Measurements from ENCODE around the gene SUMO4. TPM values are rescaled to one million over a fixed set of nuclear protein-coding genes. Genes with fewer than 3 reads are reported as not detected.

SUMO4 gene
- total and polyA plus RNA-seq, 8 donors: 1.2 to 7.7 (median 4.0) TPM; not detected in 4

- Histone ChIP-seq H3K4me1 (peaks cover 0 to 9% (median 4%) of the 10 kb centered on the region in 4 donors), H3K9me3 (no peaks in the 10 kb centered on the region), H3K27me3 (no peaks in the 10 kb centered on the region), H3K36me3 (no peaks in the 10 kb centered on the region), H3K4me3 (no peak overlapping the region), H3K27ac (no peak overlapping the region)
- intact Hi-C loops (cut with DNase I; ENCODE audit: low total_unique reads): no loop called here
- TF ChIP-seq, protein P1, sequence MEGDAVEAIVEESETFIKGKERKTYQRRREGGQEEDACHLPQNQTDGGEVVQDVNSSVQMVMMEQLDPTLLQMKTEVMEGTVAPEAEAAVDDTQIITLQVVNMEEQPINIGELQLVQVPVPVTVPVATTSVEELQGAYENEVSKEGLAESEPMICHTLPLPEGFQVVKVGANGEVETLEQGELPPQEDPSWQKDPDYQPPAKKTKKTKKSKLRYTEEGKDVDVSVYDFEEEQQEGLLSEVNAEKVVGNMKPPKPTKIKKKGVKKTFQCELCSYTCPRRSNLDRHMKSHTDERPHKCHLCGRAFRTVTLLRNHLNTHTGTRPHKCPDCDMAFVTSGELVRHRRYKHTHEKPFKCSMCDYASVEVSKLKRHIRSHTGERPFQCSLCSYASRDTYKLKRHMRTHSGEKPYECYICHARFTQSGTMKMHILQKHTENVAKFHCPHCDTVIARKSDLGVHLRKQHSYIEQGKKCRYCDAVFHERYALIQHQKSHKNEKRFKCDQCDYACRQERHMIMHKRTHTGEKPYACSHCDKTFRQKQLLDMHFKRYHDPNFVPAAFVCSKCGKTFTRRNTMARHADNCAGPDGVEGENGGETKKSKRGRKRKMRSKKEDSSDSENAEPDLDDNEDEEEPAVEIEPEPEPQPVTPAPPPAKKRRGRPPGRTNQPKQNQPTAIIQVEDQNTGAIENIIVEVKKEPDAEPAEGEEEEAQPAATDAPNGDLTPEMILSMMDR (IDR thresholded peaks at IDR 0.05): no peak
- TF ChIP-seq EP300 (IDR thresholded peaks at IDR 0.05) (no peak), POLR2AphosphoS5 (IDR thresholded peaks at IDR 0.05) (no peak)
- WGBS, 5 donors: 85 to 95% (median 93%) methylated on average over 7 to 13 of the region's 13 CpGs
- no peak for DNase-seq
Measured at GRCh38 chr6:149435919-149436586, 36.0 kb downstream of the SUMO4 start.

DNA sequence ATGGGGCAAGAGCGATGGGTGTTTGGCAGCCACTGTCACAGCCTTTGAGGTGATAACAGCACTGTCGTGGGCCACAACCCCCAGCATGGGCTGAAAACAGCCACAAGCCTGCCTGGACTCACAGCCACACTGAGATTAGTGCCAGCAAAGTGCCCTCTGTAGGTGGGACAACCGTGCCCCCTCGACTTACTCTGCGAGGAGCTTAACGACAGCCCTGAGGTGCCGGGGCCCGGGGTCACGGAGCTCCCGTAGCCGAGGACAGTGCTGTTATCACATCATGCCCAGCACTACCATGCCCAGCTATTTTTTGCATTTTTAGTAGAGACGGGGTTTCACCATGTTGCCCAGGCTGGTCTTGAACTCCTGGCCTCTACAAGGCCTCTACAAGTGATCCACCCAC is 36.6 kb downstream of the SUMO4 start:
- no peaks in the 10 kb centered on the region for H3K9me3 ChIP-seq
- intact Hi-C loops (cut with DNase I; ENCODE audit: low total_unique reads): no loop called here
- H3K27ac ChIP-seq: no peak overlapping the region
- no peaks in the 10 kb centered on the region for H3K27me3 ChIP-seq
- peaks cover 0 to 12% (median 4%) of the 10 kb centered on the region in 4 donors for H3K4me1 ChIP-seq
- H3K36me3 ChIP-seq: no peaks in the 10 kb centered on the region
- H3K4me3 ChIP-seq: no peak overlapping the region
- DNase-seq: no peak
- TF ChIP-seq POLR2A (IDR thresholded peaks at IDR 0.05) (no peak), POLR2AphosphoS5 (IDR thresholded peaks at IDR 0.05) (no peak), EP300 (IDR thresholded peaks at IDR 0.05) (no peak)
- TF ChIP-seq, protein P1 (IDR thresholded peaks at IDR 0.05): no peak
- WGBS, 5 donors: 95 to 98% (median 96%) methylated on average over 7 to 12 of the region's 12 CpGs

- H3K4me1 ChIP-seq: peaks cover 0 to 9% (median under 1%) of the 10 kb centered on the region in 4 donors
- H3K9me3 ChIP-seq: no peaks in the 10 kb centered on the region
- 75 to 90% (median 86%) methylated on average over 3 of the region's 3 CpGs for WGBS, 5 donors
- no peak for DNase-seq
- H3K27ac ChIP-seq: no peak overlapping the region
- intact Hi-C loops (cut with DNase I; ENCODE audit: low total_unique reads): no loop called here
- TF ChIP-seq EP300 (IDR thresholded peaks at IDR 0.05) (no peak), POLR2A (IDR thresholded peaks at IDR 0.05) (no peak), POLR2AphosphoS5 (IDR thresholded peaks at IDR 0.05) (no peak)
- TF ChIP-seq, protein P1 (IDR thresholded peaks at IDR 0.05): no peak
- no peaks in the 10 kb centered on the region for H3K36me3 ChIP-seq
- H3K27me3 ChIP-seq: no peaks in the 10 kb centered on the region
- H3K4me3 ChIP-seq: no peak overlapping the region
Measured at GRCh38 chr6:149437212-149437611, 37.1 kb downstream of the SUMO4 start.

DNA sequence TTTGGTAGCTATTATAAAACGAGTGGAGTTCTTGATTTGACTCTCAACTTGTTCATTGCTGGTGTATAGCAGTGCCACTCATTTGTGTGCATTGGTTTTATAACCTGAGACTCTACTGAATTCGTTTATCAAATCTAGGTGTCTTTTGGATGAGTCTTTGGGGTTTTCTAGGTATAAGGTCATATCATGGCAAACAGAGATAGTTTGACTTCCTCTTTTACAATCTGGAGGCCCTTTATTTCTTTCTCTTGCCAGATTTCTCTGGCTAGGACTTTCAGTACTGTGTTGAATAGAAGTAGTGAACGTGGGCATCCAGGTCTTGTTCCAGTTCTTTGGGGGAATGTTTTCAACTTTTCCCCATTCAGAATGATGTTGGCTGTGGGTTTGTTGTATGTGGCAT is 38.8 kb downstream of the SUMO4 start:
- no peak overlapping the region for H3K27ac ChIP-seq
- H3K36me3 ChIP-seq: no peaks in the 10 kb centered on the region
- no peak for DNase-seq
- H3K27me3 ChIP-seq: no peaks in the 10 kb centered on the region
- no peaks in the 10 kb centered on the region for H3K9me3 ChIP-seq
- intact Hi-C loops (cut with DNase I; ENCODE audit: low total_unique reads): no loop called here
- 70 to 84% (median 73%) methylated on average over 3 of the region's 3 CpGs for WGBS, 5 donors
- peaks cover 0 to 7% (median 0%) of the 10 kb centered on the region in 4 donors for H3K4me1 ChIP-seq
- TF ChIP-seq POLR2AphosphoS5 (IDR thresholded peaks at IDR 0.05) (no peak), POLR2A (IDR thresholded peaks at IDR 0.05) (no peak), EP300 (IDR thresholded peaks at IDR 0.05) (no peak)
- TF ChIP-seq, protein P1 (IDR thresholded peaks at IDR 0.05): no peak
- H3K4me3 ChIP-seq: no peak overlapping the region

Data from stomach (tissue), 9 donors.